Measurements from ENCODE around the gene SLC9A2. TPM values are rescaled to one million over a fixed set of nuclear protein-coding genes. Genes with fewer than 3 reads are reported as not detected.

The SLC9A2 gene
- total and polyA plus RNA-seq, 8 donors, result 0.02 to 0.22 (median 0.06) TPM; not detected in 4

DNA sequence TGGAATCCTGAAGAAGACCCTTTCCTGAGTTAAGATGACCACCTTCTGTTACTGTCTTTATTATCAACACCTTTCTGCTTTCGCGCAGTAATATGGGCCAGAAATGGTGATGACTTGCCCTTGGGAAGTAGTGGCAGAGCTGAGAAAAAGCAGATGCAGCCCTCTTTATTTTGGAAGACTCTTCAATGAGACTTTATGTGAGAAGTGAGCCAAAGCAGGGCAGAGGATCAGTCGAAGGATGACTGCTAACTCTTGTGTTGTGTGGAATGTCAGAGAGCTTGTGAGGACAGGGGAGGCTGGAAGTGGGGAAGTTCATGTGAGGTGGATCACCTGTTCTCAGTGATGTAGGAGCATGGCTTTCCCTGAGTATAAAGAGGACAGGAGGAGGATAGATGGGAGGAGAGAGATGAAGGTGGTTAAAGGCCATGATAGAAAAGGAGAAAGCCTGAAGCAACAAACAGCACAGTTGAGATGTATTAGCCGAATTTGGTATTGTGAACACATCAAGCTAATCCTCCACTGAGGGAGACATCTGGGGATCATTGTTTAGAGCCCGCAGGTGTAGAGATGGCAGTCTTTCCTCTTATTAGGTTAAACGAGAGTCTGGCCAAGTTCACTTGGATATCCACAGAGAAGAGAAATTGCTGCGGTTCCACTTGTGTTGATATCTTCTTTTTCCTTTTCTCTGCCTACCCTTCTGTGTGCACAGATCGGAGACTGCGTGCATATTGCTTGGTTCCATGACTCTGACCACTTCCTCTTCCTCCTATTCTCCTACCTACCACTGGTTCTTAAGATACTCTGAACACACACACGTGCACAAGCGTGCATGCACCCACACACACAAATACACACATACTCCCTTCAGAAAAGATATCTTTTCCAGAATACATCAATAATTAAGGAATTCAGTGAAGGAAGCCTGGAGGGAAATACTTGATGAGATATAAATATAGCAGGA is 67.4 kb downstream of the SLC9A2 start:
- no peaks in the 10 kb centered on the region for H3K4me1 ChIP-seq
- WGBS, 2 donors, result 73 to 87% methylated on average over 11 of the region's 11 CpGs
- H3K27me3 ChIP-seq, result no peaks in the 10 kb centered on the region
- intact Hi-C loops (cut with DNase I), result no loop called here
- DNase-seq (no peak), ATAC-seq (no peak), FAIRE-seq (no peak)
- H3K9me3 ChIP-seq, result no peaks in the 10 kb centered on the region
- H3K27ac ChIP-seq, result no peak overlapping the region
- no peak overlapping the region for H3K4me3 ChIP-seq
- no peaks in the 10 kb centered on the region for H3K36me3 ChIP-seq
- TF ChIP-seq, protein P1, sequence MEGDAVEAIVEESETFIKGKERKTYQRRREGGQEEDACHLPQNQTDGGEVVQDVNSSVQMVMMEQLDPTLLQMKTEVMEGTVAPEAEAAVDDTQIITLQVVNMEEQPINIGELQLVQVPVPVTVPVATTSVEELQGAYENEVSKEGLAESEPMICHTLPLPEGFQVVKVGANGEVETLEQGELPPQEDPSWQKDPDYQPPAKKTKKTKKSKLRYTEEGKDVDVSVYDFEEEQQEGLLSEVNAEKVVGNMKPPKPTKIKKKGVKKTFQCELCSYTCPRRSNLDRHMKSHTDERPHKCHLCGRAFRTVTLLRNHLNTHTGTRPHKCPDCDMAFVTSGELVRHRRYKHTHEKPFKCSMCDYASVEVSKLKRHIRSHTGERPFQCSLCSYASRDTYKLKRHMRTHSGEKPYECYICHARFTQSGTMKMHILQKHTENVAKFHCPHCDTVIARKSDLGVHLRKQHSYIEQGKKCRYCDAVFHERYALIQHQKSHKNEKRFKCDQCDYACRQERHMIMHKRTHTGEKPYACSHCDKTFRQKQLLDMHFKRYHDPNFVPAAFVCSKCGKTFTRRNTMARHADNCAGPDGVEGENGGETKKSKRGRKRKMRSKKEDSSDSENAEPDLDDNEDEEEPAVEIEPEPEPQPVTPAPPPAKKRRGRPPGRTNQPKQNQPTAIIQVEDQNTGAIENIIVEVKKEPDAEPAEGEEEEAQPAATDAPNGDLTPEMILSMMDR (IDR thresholded peaks at IDR 0.05), result no peak

DNA sequence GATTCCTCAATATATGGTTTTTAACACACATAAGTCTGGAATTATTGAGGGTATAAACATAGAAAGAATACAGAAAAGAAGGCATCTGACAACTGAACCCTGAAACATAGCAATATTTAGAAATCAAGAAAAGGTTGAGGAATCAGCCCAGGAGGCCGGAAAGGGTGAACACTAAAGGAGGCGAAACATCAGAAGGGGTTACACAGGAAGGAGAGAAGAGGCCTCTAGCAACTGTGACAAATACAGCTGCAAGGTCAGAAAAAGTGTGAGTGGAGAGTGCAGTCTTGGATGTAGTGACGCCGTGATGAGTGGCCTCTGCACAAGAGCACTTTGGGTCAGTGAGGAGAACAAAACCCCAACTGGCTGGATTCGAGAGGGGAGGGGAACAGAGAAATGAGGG is 70.7 kb downstream of the SLC9A2 start:
- 56 to 75% methylated on average over 5 of the region's 5 CpGs for WGBS, 2 donors

GRCh38 chr2:102696463-102696862 is 77.1 kb downstream of the SLC9A2 start:
- FAIRE-seq, result no peak
- 78 to 94% methylated on average over 2 of the region's 2 CpGs for WGBS, 2 donors

More for the DNA sequence above, 70.7 kb downstream of the SLC9A2 start:
- intact Hi-C loops (cut with DNase I), result no loop called here
- Histone ChIP-seq H3K4me1 (no peaks in the 10 kb centered on the region), H3K36me3 (no peaks in the 10 kb centered on the region), H3K4me3 (no peak overlapping the region), H3K27me3 (no peaks in the 10 kb centered on the region), H3K27ac (no peak overlapping the region), H3K9me3 (no peaks in the 10 kb centered on the region)
- TF ChIP-seq, protein P1 (IDR thresholded peaks at IDR 0.05), result no peak
- ATAC-seq, result no peak
- DNase-seq, result no peak
- FAIRE-seq, result no peak

DNA sequence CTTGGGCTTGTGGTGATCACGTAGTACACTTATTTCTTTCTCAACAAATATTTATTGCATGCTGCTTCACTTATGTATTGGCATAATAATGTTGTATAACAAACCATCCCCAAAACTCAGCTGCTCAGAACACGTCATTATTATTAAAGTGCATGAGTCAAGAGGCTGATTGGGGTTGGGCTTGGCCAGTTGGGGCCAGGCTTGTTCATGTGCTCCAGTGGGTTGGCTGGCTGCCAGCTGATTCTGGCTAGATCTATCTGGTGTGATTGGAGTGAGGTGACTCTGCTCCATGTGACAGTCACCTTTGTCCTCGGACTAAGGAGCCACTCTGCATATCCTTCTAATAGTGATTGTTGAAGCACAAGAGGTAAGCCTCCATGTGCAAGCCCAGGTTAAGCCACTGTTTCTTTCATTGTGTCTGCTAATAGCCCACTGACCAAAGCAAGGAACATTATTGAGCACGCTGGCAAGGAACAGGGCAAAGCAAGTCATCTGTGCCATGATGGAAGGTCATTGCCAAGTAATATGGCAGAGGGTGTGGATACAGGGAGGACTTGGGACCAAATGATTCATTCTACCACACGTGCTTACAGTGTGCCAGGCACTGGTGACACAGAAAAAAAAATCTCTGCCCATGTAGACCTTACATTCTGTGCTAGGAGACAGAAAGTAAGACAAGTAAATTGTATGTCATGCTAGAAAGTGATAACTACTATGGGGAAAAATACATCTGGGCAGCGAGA is 79.2 kb downstream of the SLC9A2 start:
- Histone ChIP-seq H3K9me3 (no peaks in the 10 kb centered on the region), H3K36me3 (no peaks in the 10 kb centered on the region), H3K4me1 (no peaks in the 10 kb centered on the region), H3K27me3 (no peaks in the 10 kb centered on the region), H3K27ac (no peak overlapping the region), H3K4me3 (no peak overlapping the region)
- WGBS, 2 donors, result 81 to 86% methylated on average over 6 of the region's 6 CpGs
- FAIRE-seq, result no peak
- no peak for DNase-seq
- TF ChIP-seq, protein P1 (IDR thresholded peaks at IDR 0.05), result no peak
- intact Hi-C loops (cut with DNase I), result no loop called here
- no peak for ATAC-seq

More at GRCh38 chr2:102696463-102696862, 77.1 kb downstream of the SLC9A2 start:
- Histone ChIP-seq H3K9me3 (no peaks in the 10 kb centered on the region), H3K27me3 (no peaks in the 10 kb centered on the region), H3K4me3 (no peak overlapping the region), H3K27ac (no peak overlapping the region), H3K4me1 (no peaks in the 10 kb centered on the region), H3K36me3 (no peaks in the 10 kb centered on the region)
- ATAC-seq, result no peak
- no peak for DNase-seq
- TF ChIP-seq, protein P1 (IDR thresholded peaks at IDR 0.05), result no peak
- intact Hi-C loops (cut with DNase I), result no loop called here
